WTC11 (cell line): ENCODE data around the gene MMS19. TPM values are rescaled to one million over a fixed set of nuclear protein-coding genes. Genes with fewer than 3 reads are reported as not detected.

ENCODE experiments used
- ATAC-seq: fragments of 200-7000 bp; cut with Tn5 transposase; 2 replicates; pipeline ENCODE4 v1.10.0; 2021; ENCODE audit warnings: mild to moderate bottlenecking, moderate library complexity
- CTCF ChIA-PET: fragments of 300-600 bp; sonication (Branson Sonifier 250); formaldehyde crosslinking; loops from one replicate; lab custom pipeline; 2021; ENCODE audit warnings: antibody characterized with exemption; lab: Charles Lee
- POLR2A ChIA-PET: fragments of 350-600 bp; sonication (Branson Sonifier 250); formaldehyde crosslinking; loops from one replicate; lab custom pipeline; 2021; ENCODE audit warnings: antibody characterized with exemption; lab: Charles Lee
- DNase-seq: peaks from one replicate; pipeline ENCODE4 v3.0.0; 2021; ENCODE audit warnings: low spot score
- H3K27ac Mint-ChIP-seq: 2 replicates; pipeline ENCODE4 v1.8.0; 2021; ENCODE audit warnings: mixed read lengths
- H3K27me3 Mint-ChIP-seq: 2 replicates; pipeline ENCODE4 v1.8.0; 2021; ENCODE audit warnings: low read depth, mild to moderate bottlenecking, moderate library complexity, mixed read lengths
- H3K36me3 Mint-ChIP-seq: 2 replicates; pipeline ENCODE4 v1.8.0; 2021; ENCODE audit warnings: mixed read lengths
- H3K4me1 Mint-ChIP-seq: 2 replicates; pipeline ENCODE4 v1.8.0; 2022; ENCODE audit warnings: mixed read lengths
- H3K4me3 Mint-ChIP-seq: 2 replicates; pipeline ENCODE4 v1.8.0; 2021; ENCODE audit warnings: mild to moderate bottlenecking, moderate library complexity, mixed read lengths
- H3K9me3 Mint-ChIP-seq: 2 replicates; pipeline ENCODE4 v1.8.0; 2021; ENCODE audit warnings: mixed read lengths
- ELF4 ChIP-seq: sonication (generic); formaldehyde crosslinking; IDR thresholded peaks from 2 replicates; pipeline ENCODE4 v1.8.1; 2022; ENCODE audit warnings: low read depth, mild to moderate bottlenecking, moderate library complexity, missing genetic modification reagents
- EMX1 ChIP-seq: fragments of 250-450 bp; sonication (Bioruptor Pico); IDR thresholded peaks from 2 replicates; pipeline ENCODE4 v1.8.0; 2021; ENCODE audit warnings: mild to moderate bottlenecking
- ETV6 ChIP-seq: sonication (generic); formaldehyde crosslinking; IDR thresholded peaks from 2 replicates; pipeline ENCODE4 v1.8.1; 2022; ENCODE audit warnings: mild to moderate bottlenecking, missing genetic modification reagents
- FOXJ3 ChIP-seq: sonication (generic); formaldehyde crosslinking; IDR thresholded peaks from 2 replicates; pipeline ENCODE4 v1.9.0; 2021; ENCODE audit warnings: missing genetic modification reagents, mild to moderate bottlenecking, borderline replicate concordance
- IRF1 ChIP-seq: sonication (generic); formaldehyde crosslinking; IDR thresholded peaks from 2 replicates; pipeline ENCODE4 v1.8.0; 2023; ENCODE audit warnings: missing genetic modification reagents
- JAZF1 ChIP-seq: fragments of 250-450 bp; sonication (Bioruptor Pico); IDR thresholded peaks from 2 replicates; pipeline ENCODE4 v1.9.0; 2021; ENCODE audit warnings: moderate library complexity, mild to moderate bottlenecking, inconsistent platforms
- JUN ChIP-seq: sonication (generic); formaldehyde crosslinking; IDR thresholded peaks from 2 replicates; pipeline ENCODE4 v1.8.0; 2023; ENCODE audit warnings: mild to moderate bottlenecking, missing genetic modification reagents
- MAX ChIP-seq: sonication (generic); formaldehyde crosslinking; IDR thresholded peaks from 2 replicates; pipeline ENCODE4 v1.8.0; 2022; ENCODE audit warnings: mild to moderate bottlenecking, missing genetic modification reagents
- NR2C2 ChIP-seq: sonication (generic); formaldehyde crosslinking; IDR thresholded peaks from 2 replicates; pipeline ENCODE4 v1.8.0; 2022; ENCODE audit warnings: mild to moderate bottlenecking, missing genetic modification reagents
- RORB ChIP-seq: fragments of 250-450 bp; sonication (Bioruptor Pico); IDR thresholded peaks from 2 replicates; pipeline ENCODE4 v1.9.0; 2021; ENCODE audit warnings: mild to moderate bottlenecking
- SMAD3 ChIP-seq: sonication (generic); formaldehyde crosslinking; IDR thresholded peaks from 2 replicates; pipeline ENCODE4 v1.8.0; 2022; ENCODE audit warnings: missing genetic modification reagents, mild to moderate bottlenecking, borderline replicate concordance
- SOX15 ChIP-seq: fragments of 250-450 bp; sonication (Bioruptor Pico); IDR thresholded peaks from 2 replicates; pipeline ENCODE4 v1.9.0; 2021; ENCODE audit warnings: mild to moderate bottlenecking
- TP53 ChIP-seq: sonication (generic); formaldehyde crosslinking; IDR thresholded peaks from 2 replicates; pipeline ENCODE4 v1.8.1; 2023; ENCODE audit warnings: mild to moderate bottlenecking, missing genetic modification reagents
- ZNF317 ChIP-seq: sonication (generic); formaldehyde crosslinking; IDR thresholded peaks from 2 replicates; pipeline ENCODE4 v1.8.1; 2023; ENCODE audit warnings: low read depth, mild to moderate bottlenecking, moderate library complexity, missing genetic modification reagents, borderline replicate concordance
- ZNF396 ChIP-seq: fragments of 250-450 bp; sonication (Bioruptor Pico); IDR thresholded peaks from 2 replicates; pipeline ENCODE4 v1.8.0; 2021; ENCODE audit warnings: mild to moderate bottlenecking, moderate library complexity, borderline replicate concordance
- total RNA-seq: library from RNA; stranded (reverse); gene quantifications from 3 replicates; pipeline ENCODE4 v1.2.3, GENCODE V29; 2021
- TF ChIP-seq, protein P1 (sequence below): fragments of 250-450 bp; sonication (Bioruptor Pico); IDR thresholded peaks from 2 replicates; pipeline ENCODE4 v1.8.0; 2021; ENCODE audit warnings: mild to moderate bottlenecking
- TF ChIP-seq, protein P2 (sequence below): sonication (generic); formaldehyde crosslinking; IDR thresholded peaks from 2 replicates; pipeline ENCODE4 v1.8.1; 2022; ENCODE audit warnings: mild to moderate bottlenecking, missing genetic modification reagents, moderate library complexity, borderline replicate concordance
- TF ChIP-seq, protein P3 (sequence below): sonication (generic); formaldehyde crosslinking; IDR thresholded peaks from 2 replicates; pipeline ENCODE4 v1.8.0; 2022; ENCODE audit warnings: mild to moderate bottlenecking, missing genetic modification reagents

Gene MMS19
- total RNA-seq, 1 experiment from 2014 or later = 135 TPM

GRCh38 chr10:97515271-97515978, 17.2 kb upstream of the MMS19 start:
- DNase-seq = no peak
- no peaks in the 10 kb centered on the region for H3K36me3 Mint-ChIP-seq
- H3K27me3 Mint-ChIP-seq = no peaks in the 10 kb centered on the region
- CTCF ChIA-PET = interaction anchor here (0.5 to 1.8 kb wide), 5 partner anchors 16 to 112 kb away, joined by 3 to 10 read pairs (median 5); partner anchors contain the start of gene UBTD1
- ATAC-seq = no peak
- no peak for TF ChIP-seq SOX15 (CRISPR knock-in tag)
- no peak for TF ChIP-seq TP53
- no peak for TF ChIP-seq RORB (CRISPR knock-in tag)
- TF ChIP-seq MAX (CRISPR knock-in tag) = no peak
- no peak for TF ChIP-seq ETV6
- TF ChIP-seq, protein P1, sequence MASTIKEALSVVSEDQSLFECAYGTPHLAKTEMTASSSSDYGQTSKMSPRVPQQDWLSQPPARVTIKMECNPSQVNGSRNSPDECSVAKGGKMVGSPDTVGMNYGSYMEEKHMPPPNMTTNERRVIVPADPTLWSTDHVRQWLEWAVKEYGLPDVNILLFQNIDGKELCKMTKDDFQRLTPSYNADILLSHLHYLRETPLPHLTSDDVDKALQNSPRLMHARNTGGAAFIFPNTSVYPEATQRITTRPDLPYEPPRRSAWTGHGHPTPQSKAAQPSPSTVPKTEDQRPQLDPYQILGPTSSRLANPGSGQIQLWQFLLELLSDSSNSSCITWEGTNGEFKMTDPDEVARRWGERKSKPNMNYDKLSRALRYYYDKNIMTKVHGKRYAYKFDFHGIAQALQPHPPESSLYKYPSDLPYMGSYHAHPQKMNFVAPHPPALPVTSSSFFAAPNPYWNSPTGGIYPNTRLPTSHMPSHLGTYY (CRISPR knock-in tag) = no peak
- no peak for TF ChIP-seq SMAD3
- no peak for TF ChIP-seq EMX1 (CRISPR knock-in tag)
- TF ChIP-seq, all 79 proteins: peak for 0
- H3K9me3 Mint-ChIP-seq = no peaks in the 10 kb centered on the region
- H3K4me1 Mint-ChIP-seq = peaks cover 41% of the 10 kb centered on the region
- H3K27ac Mint-ChIP-seq = peak overlapping the region; percentile 70
- POLR2A ChIA-PET = interaction anchor here (0.8 kb wide), 1 partner anchor 16 kb away, joined by 4 read pairs; the partner anchor contains the start of gene UBTD1
- no peak overlapping the region for H3K4me3 Mint-ChIP-seq

DNA sequence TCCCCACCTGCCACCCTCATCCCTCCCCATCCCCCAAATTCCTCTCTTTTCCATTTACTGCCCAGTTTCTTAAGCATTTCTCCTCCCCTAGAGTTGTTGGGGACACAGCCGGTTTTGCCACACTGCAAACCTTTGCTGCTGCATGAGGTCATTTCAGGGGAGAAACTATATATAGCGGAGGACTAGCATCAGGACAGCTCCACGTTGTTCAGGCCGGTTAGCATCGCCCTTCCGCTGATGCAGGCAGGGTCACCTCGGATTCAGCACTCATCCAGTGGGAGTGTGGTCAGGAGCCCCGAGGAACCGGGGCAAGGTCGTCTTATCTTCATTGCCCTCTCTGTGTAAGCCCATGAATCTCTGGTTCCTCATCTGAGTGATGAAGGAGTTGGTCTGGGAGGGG, 16.1 kb upstream of the MMS19 start:
- no peak overlapping the region for H3K27ac Mint-ChIP-seq

GRCh38 chr10:97512993-97513392, 14.8 kb upstream of the MMS19 start:
- peak overlapping the region; percentile 79 for H3K27ac Mint-ChIP-seq
- TF ChIP-seq, protein P2, sequence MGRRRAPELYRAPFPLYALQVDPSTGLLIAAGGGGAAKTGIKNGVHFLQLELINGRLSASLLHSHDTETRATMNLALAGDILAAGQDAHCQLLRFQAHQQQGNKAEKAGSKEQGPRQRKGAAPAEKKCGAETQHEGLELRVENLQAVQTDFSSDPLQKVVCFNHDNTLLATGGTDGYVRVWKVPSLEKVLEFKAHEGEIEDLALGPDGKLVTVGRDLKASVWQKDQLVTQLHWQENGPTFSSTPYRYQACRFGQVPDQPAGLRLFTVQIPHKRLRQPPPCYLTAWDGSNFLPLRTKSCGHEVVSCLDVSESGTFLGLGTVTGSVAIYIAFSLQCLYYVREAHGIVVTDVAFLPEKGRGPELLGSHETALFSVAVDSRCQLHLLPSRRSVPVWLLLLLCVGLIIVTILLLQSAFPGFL (CRISPR knock-in tag) = no peak
- TF ChIP-seq ZNF396 (no peak), TP53 (no peak), JAZF1 (no peak), ZNF317 (CRISPR knock-in tag) (no peak), SMAD3 (no peak), NR2C2 (no peak), IRF1 (CRISPR knock-in tag) (no peak), ELF4 (no peak), FOXJ3 (CRISPR knock-in tag) (no peak)
- TF ChIP-seq, protein P3, sequence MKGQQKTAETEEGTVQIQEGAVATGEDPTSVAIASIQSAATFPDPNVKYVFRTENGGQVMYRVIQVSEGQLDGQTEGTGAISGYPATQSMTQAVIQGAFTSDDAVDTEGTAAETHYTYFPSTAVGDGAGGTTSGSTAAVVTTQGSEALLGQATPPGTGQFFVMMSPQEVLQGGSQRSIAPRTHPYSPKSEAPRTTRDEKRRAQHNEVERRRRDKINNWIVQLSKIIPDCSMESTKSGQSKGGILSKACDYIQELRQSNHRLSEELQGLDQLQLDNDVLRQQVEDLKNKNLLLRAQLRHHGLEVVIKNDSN = no peak
- DNase-seq (no peak), ATAC-seq (no peak)
- ChIA-PET CTCF (interaction anchor here (0.8 to 1.6 kb wide), 4 partner anchors 22 to 59 kb away, joined by 3 to 8 read pairs (median 4); partner anchors contain the start of gene ANKRD2), POLR2A (interaction anchor here (1.6 kb wide), 1 partner anchor 14 kb away, joined by 4 read pairs; the partner anchor contains the start of gene UBTD1)
- H3K4me1 Mint-ChIP-seq = peaks cover 34% of the 10 kb centered on the region
- no peak overlapping the region for H3K4me3 Mint-ChIP-seq
- H3K36me3 Mint-ChIP-seq = no peaks in the 10 kb centered on the region
- no peaks in the 10 kb centered on the region for H3K9me3 Mint-ChIP-seq
- H3K27me3 Mint-ChIP-seq = no peaks in the 10 kb centered on the region

More for the DNA sequence above, 16.1 kb upstream of the MMS19 start:
- TF ChIP-seq JUN (CRISPR knock-in tag) = no peak
- peaks cover 34% of the 10 kb centered on the region for H3K4me1 Mint-ChIP-seq
- H3K36me3 Mint-ChIP-seq = no peaks in the 10 kb centered on the region
- no peak overlapping the region for H3K4me3 Mint-ChIP-seq
- ChIA-PET CTCF (interaction anchor here (1.8 kb wide), 1 partner anchor 15 kb away, joined by 10 read pairs; the partner anchor contains the start of gene UBTD1), POLR2A (no interaction called here)
- no peak for ATAC-seq
- DNase-seq = no peak
- no peaks in the 10 kb centered on the region for H3K27me3 Mint-ChIP-seq
- no peaks in the 10 kb centered on the region for H3K9me3 Mint-ChIP-seq
